GM10248 (cell line): Measurements from ENCODE around the gene TBCE.

ENCODE experiments used
- CTCF ChIA-PET: fragments of 300-600 bp; sonication (Branson Sonifier 250); formaldehyde crosslinking; extraction: SDS; loops from one replicate; lab custom pipeline; 2021; ENCODE audit warnings: antibody characterized with exemption; lab: Yijun Ruan, JAX
- POLR2A ChIA-PET: fragments of 350-650 bp; sonication (Branson Sonifier 250); formaldehyde crosslinking; extraction: SDS; loops from one replicate; lab custom pipeline; 2020; ENCODE audit warnings: antibody characterized with exemption; lab: Yijun Ruan, JAX
- DNase-seq: peaks from one replicate; pipeline ENCODE4 v3.0.0; 2012; ENCODE audit errors: extremely low spot score
- CTCF ChIP-seq: IDR thresholded peaks from 2 replicates; pipeline ENCODE4 v1.5.1; 2012; ENCODE audit warnings: mild to moderate bottlenecking, low read depth; ENCODE audit errors: extremely low read depth, missing control alignments, control extremely low read depth

Gene TBCE

GRCh38 chr1:235407419-235407818 lies 40.2 kb downstream of the TBCE start:
- no peak for TF ChIP-seq CTCF
- ChIA-PET CTCF (interaction anchor here (6.3 kb wide), 1 partner anchor 9 kb away, joined by 45 read pairs; no protein-coding TSS in a partner anchor), POLR2A (no interaction called here)
- no peak for DNase-seq

- ChIA-PET POLR2A (no interaction called here), CTCF (interaction anchor here (0.9 to 1.3 kb wide), 4 partner anchors 8 to 304 kb away, joined by 3 to 4 read pairs (median 4); no protein-coding TSS in a partner anchor)
- no peak for DNase-seq
- TF ChIP-seq CTCF = no peak
Observed at GRCh38 chr1:235408503-235408960, 41.3 kb downstream of the TBCE start.

GRCh38 chr1:235409042-235409820 lies 42.0 kb downstream of the TBCE start:
- TF ChIP-seq CTCF = no peak
- DNase-seq = no peak
- CTCF ChIA-PET = interaction anchor here (0.9 to 1.3 kb wide), 5 partner anchors 8 to 305 kb away, joined by 3 to 5 read pairs (median 4); no protein-coding TSS in a partner anchor
- POLR2A ChIA-PET = no interaction called here

GRCh38 chr1:235410467-235410866 lies 43.2 kb downstream of the TBCE start:
- ChIA-PET CTCF (interaction anchor here (1.3 to 1.4 kb wide), 2 partner anchors 19 to 30 kb away, joined by 3 to 5 read pairs; no protein-coding TSS in a partner anchor), POLR2A (no interaction called here)
- no peak for TF ChIP-seq CTCF
- no peak for DNase-seq

- CTCF ChIA-PET = interaction anchor here (0.6 to 1.7 kb wide), 4 partner anchors 19 to 290 kb away, joined by 3 to 4 read pairs (median 3); no protein-coding TSS in a partner anchor
- POLR2A ChIA-PET = no interaction called here
- no peak for TF ChIP-seq CTCF
- no peak for DNase-seq
Observed at GRCh38 chr1:235411489-235412486, 44.6 kb downstream of the TBCE start.
